CD4-positive, alpha-beta T cell treated with Interleukin-21 for 1 hour (primary cell): ENCODE results near the gene NPAS3.

Experiments
- DNase-seq: peaks from one replicate; pipeline ENCODE4 v3.0.0-alpha.2; 2020

NPAS3 gene

GRCh38 chr14:33566082-33566481 is 627.4 kb downstream of the NPAS3 start:
- DNase-seq, result no peak

- DNase-seq, result no peak
Measured at GRCh38 chr14:33567023-33567728, 628.5 kb downstream of the NPAS3 start.

DNA sequence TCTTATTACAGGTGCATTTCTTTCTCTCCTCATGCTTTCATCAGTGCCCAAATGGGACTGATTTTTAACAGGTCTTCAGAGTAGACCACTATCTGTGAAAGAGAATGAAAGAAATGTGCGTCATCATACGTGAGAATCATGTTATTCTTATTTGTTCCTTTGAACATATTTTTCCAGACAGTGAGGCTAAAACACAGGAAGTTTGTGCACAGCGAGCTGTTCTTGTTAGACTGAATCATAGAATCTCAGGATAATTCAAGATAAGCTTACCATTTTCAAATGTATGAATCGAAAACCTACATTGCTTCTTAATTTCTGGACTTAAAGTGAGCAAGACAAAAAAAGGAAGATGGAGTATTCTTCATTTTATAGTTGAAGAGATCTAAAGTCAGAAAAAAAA is 629.1 kb downstream of the NPAS3 start:
- no peak for DNase-seq

DNA sequence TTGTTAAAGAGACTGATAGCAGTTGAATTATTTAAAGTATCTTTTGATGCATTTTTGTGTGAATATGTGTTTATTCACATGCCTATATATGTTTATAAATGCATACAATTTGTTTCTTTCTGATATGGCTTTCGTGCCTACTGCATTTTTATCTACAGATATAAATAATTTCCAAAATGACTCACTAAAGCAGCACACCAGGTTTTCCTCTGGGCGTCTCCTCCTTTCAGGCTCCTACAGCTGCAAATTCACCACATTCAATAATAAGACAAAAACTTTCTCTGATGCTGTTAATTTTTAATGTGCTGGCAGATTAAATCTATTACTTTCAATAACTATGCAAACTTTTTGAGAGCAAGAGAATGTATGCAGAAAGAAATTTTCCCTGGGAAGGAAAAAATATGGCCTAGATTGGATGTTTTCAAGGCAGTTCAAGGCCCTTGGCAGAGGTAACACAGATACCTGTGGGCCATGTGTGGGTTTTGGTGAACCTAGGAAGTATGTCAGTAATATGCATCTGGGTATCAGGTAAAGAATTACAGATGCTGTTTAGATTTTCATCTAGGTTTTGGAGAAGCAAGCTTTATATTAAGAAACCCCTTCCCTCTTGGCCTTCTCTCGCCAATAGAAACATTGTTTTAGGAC is 630.4 kb downstream of the NPAS3 start:
- no peak for DNase-seq

DNA sequence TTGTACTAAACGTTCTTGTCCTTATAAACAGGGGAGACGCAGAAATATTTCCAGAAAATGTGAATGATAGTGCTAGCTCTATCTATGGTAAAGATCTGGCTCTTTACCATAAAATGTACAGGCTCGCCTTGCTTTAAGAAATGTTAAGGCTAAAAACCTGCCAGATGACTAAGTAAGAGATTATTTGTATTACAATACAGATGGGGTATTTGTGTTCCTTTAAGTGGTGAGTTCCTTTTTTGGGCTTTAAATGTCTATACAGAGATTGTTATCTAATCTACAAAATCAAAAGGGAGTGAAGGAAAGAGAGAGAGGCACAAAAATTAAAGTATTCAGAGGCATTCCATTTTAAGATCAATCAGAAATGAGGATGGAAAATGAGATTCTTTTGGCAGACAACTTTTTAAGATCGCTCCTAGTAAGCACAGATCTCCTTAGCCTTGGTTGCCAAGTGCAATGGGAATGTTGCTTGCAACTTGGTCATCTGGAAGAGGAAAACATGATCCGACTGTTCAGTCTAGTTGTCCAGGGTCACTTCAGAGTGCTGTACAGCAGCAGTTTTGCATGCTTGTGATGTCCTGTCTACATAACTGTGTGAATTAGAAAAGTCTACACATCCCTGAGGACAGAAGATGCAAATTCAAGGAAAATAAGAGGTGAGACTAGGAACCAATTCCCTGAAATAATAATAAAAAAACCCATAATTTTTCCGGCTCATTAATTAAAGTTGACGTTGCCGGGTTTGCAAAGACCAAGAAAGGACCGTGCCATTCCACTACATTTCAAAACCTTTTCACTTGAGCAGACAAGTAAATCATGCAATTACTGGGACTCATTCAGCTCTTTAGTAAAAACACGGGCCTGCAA is 631.4 kb downstream of the NPAS3 start:
- DNase-seq, result no peak

GRCh38 chr14:33570694-33571310 is 632.1 kb downstream of the NPAS3 start:
- DNase-seq, result no peak

- DNase-seq, result no peak
Measured at GRCh38 chr14:33573301-33573880, 634.7 kb downstream of the NPAS3 start.

- DNase-seq, result no peak
Measured at GRCh38 chr14:33576014-33576413, 637.3 kb downstream of the NPAS3 start.

GRCh38 chr14:33578461-33579216 is 640.0 kb downstream of the NPAS3 start:
- no peak for DNase-seq

DNA sequence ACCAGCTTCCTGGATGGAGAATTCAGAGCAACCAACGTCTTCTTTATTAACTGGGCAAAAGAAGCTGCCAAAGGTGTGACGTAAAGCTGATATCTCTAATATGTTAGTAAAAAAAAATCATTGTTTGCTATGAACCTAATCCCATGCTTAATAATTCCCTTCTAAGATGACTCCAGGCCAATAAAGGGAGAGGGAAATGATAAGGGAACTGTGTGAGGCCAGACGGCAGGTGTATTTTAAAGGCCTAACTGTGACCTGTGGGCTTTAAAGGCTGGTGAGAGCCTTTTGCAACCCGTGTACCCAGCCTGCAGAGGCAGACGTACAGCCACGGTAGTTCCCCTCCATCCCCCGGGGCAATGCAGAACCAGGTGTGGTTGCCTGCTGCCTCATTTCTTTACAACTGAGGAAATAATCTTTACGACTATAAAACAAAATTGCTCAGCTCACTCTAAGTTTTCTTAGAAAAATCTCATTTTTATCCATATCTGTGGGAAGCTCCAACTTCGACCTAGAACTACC is 641.6 kb downstream of the NPAS3 start:
- DNase-seq, result no peak

- no peak for DNase-seq
Measured at GRCh38 chr14:33580841-33581240, 642.2 kb downstream of the NPAS3 start.

DNA sequence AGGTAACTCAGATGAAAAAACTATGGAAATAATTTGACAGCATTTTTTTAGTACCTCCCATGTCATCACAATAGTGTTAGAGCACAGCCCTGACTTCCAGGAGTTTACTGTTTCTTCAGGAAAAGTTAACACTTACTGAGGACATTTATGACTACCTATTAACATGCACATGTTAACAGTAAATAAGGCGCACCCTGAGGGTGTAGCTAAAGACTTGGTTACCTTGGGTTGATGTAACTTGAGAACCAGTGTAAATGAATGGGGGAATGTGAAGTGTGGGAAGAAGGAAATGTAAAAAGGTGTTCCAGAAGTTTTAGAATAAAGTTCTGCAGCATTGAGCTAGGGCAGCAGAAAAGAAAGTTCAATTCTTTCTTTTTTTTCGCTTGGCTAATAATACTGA is 646.0 kb downstream of the NPAS3 start:
- DNase-seq, result no peak

DNA sequence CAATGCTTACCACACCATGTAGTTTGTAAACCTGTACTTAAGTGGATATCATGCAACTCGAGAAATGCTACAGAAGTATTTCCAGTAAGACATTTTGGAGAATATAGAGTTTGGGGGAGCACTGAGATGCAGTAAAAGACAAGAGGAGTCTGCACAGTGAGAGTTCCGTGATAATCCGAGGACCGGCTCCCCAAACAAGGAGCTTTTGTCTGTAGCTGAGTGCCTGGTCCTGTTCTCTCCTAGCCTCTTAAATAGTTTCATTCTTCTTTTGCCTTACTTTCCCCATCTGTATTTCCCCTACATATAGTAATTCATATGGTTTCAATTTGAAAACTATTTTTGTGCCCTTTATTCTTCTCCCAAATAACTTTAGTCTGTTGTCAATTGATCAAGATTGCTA is 648.1 kb downstream of the NPAS3 start:
- no peak for DNase-seq

DNA sequence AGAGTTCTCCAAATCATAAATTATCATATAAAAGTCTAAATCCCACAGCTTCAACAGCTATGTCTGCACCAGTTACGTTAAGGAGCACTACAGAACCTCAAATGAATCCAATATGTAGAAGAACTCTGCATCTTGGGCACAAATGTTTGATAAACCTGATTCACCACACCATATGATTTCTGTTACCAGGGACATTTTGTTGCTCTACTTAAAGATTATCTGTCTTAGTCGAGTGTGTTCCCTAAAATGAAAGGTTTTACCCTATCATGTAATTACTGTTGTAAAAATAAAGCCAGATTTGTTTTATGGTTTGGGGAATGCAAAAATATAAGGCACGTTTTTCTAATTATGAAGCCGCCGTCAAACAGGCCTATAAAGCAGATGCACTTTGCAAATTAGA is 649.1 kb downstream of the NPAS3 start:
- no peak for DNase-seq

DNA sequence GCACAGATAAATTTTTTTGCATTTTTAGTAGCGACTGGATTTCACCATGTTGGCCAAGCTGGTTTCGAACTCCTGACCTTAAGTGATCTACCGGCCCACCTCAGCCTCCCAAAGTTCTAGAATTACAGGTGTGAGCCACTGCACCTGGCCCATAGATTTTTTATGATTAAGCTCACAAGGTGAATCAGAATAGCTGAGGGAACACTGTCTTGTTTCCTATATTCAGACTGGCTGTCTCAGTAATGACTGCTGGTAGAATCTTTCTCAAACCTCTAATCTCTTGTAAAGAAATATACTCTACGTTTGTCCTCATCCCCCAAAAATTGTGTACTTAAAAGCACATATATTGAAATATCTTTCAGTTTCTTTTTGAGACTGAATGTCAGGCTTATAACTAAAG is 650.1 kb downstream of the NPAS3 start:
- DNase-seq, result no peak

- no peak for DNase-seq
Measured at GRCh38 chr14:33589334-33589733, 650.7 kb downstream of the NPAS3 start.

DNA sequence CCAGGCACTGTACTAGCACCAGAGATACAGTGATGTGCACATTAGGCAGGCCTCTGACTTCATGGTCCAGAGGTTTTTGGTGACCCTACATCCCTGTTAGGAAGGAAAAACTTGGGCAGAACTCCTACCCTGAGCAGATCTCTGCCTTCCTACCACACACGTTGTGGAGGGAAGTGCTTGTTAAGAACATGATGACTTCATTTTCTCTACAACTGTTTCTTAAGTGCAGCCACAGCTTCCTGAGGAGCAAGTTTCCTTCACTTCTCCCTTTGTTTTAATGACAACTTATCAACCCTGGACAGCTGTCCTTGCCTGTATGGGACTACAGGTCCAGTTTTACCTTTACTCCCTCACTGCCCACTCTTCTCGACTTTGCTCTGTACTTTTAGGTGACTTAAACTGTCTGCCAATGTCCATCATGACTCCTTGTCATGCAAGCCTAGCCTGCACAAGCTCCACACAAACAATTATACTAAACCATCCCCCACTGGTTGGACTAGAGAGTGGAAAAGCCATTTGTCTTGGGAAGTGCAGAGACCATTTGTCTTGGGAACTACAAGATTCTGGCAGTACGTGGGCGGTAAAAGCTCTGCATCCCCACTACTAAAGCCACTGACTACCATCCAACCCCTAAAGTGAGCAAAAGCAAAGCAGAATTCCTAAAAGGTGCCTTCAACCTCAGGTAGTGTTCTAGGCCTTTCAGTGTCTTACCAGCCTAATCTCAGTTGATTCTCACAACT is 652.4 kb downstream of the NPAS3 start:
- no peak for DNase-seq

DNA sequence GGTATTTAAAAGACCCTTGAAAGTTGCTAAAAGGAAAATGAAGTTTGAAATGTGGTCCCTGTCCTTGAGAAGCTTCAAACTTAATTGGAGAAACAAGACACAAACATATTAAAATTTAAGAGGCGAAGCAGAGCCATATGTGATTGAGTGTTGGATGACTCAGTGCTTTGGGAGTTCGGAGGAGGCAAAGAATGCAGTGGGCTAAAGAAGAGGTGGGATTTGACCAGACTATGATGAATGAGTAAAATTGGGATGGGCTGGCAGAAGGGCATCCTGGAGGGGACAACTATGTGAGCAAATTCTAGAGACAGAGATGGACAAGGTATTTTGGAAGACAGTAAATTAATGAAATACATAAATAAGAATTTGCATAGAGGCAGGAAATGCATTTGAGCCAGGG is 653.6 kb downstream of the NPAS3 start:
- no peak for DNase-seq

DNA sequence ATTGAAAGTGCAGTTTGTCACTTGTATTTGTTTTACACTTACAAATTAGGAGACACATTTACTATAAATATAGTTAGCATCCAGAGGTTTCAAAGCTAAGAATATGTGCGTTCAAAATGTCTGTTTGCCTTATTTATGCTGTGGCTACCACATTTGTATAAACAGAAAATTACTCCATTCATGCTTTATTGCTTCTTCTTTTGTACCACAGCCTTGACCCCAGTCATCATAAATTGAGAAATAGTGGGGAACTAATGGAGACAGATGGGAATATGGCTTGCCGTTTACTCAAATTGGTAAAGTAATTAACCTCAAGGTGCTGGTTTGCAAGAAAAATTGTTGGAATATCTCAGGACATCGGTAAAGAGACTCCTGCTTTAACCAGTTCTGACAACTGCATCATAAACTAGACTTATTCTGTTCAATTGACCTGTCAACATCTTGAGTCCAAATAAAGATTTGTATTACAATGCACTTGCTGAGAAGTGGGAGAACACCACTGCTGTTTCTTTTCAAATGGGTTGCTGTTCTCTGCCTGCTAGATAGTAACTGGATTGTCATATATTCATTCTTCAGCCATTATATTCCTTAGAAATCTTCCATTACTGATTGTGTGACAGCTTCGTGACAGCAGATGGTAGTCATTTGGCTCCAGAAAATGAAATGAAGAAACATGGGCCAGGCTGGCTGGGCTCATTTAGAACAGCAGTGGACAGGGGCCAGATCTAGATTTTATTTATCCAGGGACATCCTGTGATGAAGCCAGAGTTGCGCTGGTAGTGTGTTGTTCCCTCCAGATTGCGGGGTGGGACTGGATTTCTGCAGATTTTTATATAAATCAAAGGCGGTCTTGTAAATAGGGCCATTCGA is 657.8 kb downstream of the NPAS3 start:
- DNase-seq, result no peak

DNA sequence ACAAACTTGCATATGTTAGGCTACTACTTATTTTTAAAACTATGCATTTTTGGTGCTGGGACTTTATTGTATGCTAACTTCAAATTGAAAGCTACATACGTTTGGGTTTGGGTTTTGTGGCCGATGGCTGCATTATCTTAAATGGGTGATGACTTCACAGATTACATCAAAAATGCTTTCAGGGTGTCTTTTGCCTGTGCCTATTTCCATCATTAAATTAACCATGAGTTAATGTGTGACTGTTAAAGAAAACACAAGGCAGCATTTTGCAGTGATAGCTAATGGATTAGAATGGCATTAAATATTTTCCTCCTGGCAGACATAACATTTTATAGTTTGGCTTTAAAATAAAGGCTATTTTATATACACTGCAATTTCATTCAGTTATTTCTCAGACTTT is 659.9 kb downstream of the NPAS3 start:
- no peak for DNase-seq
